GM12878 (cell line): Measurements from ENCODE around the gene UNC93A. TPM values are rescaled to one million over a fixed set of nuclear protein-coding genes. Genes with fewer than 3 reads are reported as not detected.

Experiments used
- ATAC-seq: fragments of 200-7000 bp; cut with Tn5 transposase; 3 replicates; pipeline ENCODE4 v1.9.1; 2020; ENCODE audit warnings: mild to moderate bottlenecking, moderate library complexity
- BruUV-seq: library from RNA; stranded (reverse); fragments of 400-500 nt; replicated peaks from 2 replicates; lab custom pipeline; 2021; lab: Mats Ljungman, UMichigan
- CTCF ChIA-PET: fragments of 300-600 bp; sonication (Branson Sonifier 250); formaldehyde crosslinking; extraction: SDS; loops from one replicate; lab custom pipeline; 2021; ENCODE audit warnings: inconsistent platforms; lab: Yijun Ruan, JAX
- POLR2A ChIA-PET: fragments of 350-600 bp; formaldehyde crosslinking; extraction: SDS; loops from one replicate; lab custom pipeline; 2021; ENCODE audit warnings: inconsistent platforms; lab: Charles Lee
- RAD21 ChIA-PET: fragments of 300-600 bp; sonication (Branson Sonifier 250); formaldehyde crosslinking; loops from one replicate; lab custom pipeline; 2023; ENCODE audit warnings: antibody characterized with exemption; ENCODE audit not compliant: unreplicated experiment; lab: Charles Lee
- SMC1A ChIA-PET: fragments of 300-600 bp; sonication (Branson Sonifier 250); formaldehyde crosslinking; loops from one replicate; lab custom pipeline; 2023; ENCODE audit not compliant: unreplicated experiment, uncharacterized antibody; lab: Charles Lee
- DNase-seq: peaks from one replicate; pipeline ENCODE4 v3.0.0-alpha.2; 2011; ENCODE audit warnings: low read depth, low spot score
- FAIRE-seq: peaks from 3 replicates; lab custom pipeline; 2011; peaks lifted over from hg19 to GRCh38; lab: Jason Lieb, UNC
- H2AFZ ChIP-seq: 2 replicates; pipeline ENCODE4 v1.6.0; 2011; ENCODE audit warnings: low read depth, low read length, control low read depth; ENCODE audit not compliant: control insufficient read depth
- H3K27ac ChIP-seq: 2 replicates; pipeline ENCODE4 v1.5.1; 2011; ENCODE audit warnings: control low read depth; ENCODE audit not compliant: control insufficient read depth, insufficient read depth
- H3K27me3 ChIP-seq, 2 experiments: replicated peaks in 1 of 2; 2 replicates each; pipeline versions ENCODE4 v1.6.0 to v1.6.1; 2011; ENCODE audit warnings: low read length in 1 of 2; ENCODE audit not compliant: control insufficient read depth in 2 of 2, insufficient read depth in 2 of 2
- H3K36me3 ChIP-seq, 2 experiments: 2 replicates each; pipeline ENCODE4 v1.5.1; 2011; ENCODE audit warnings: low read length in 1 of 2; ENCODE audit not compliant: control insufficient read depth in 2 of 2, insufficient read depth in 2 of 2
- H3K4me1 ChIP-seq: 2 replicates; pipeline ENCODE4 v1.6.1; 2011; ENCODE audit warnings: mild to moderate bottlenecking, low read length, moderate library complexity, mixed read lengths; ENCODE audit not compliant: control insufficient read depth, insufficient read depth
- H3K4me2 ChIP-seq: 2 replicates; pipeline ENCODE4 v1.6.0; 2011; ENCODE audit warnings: control low read depth; ENCODE audit not compliant: control insufficient read depth, insufficient read depth
- H3K4me3 ChIP-seq: fragments of 200-600 bp; sonication (generic); 2 replicates; pipeline ENCODE4 v1.5.1; 2016
- H3K79me2 ChIP-seq: 2 replicates; pipeline ENCODE4 v1.6.0; 2011; ENCODE audit warnings: low read length; ENCODE audit not compliant: control insufficient read depth, insufficient read depth
- H3K9ac ChIP-seq: 2 replicates; pipeline ENCODE4 v1.8.0; 2011; ENCODE audit warnings: low read length, control low read depth, mixed read lengths; ENCODE audit not compliant: control insufficient read depth, insufficient read depth
- H3K9me3 ChIP-seq: replicated peaks from 3 replicates; pipeline ENCODE4 v1.5.1; 2011; ENCODE audit warnings: mild to moderate bottlenecking, low read length; ENCODE audit not compliant: control insufficient read depth, insufficient read depth
- H4K20me1 ChIP-seq: 2 replicates; pipeline ENCODE4 v1.6.0; 2011; ENCODE audit not compliant: control insufficient read depth, insufficient read depth
- HDAC6 ChIP-seq: fragments of 200-600 bp; sonication (generic); IDR thresholded peaks from one replicate; pipeline ENCODE4 v1.8.0; 2017; ENCODE audit warnings: antibody characterized with exemption; ENCODE audit not compliant: unreplicated experiment
- IKZF2 ChIP-seq, 2 experiments: fragments of 450-650 bp; IDR thresholded peaks; 2 replicates each; pipeline ENCODE4 v1.6.1; 2017; ENCODE audit warnings: mild to moderate bottlenecking in 2 of 2, moderate library complexity in 2 of 2
- KDM1A ChIP-seq: fragments of 200-600 bp; sonication (generic); IDR thresholded peaks from 2 replicates; pipeline ENCODE4 v1.6.1; 2016; ENCODE audit warnings: borderline replicate concordance
- NR2C2 ChIP-seq: IDR thresholded peaks from 2 replicates; pipeline ENCODE4 v1.6.1; 2011; ENCODE audit warnings: borderline replicate concordance, low read depth; ENCODE audit not compliant: control insufficient read depth, insufficient read length
- RBBP5 ChIP-seq: fragments of 200-600 bp; sonication (generic); conservative IDR thresholded peaks from 2 replicates; pipeline ENCODE4 v1.6.1; 2016
- SIX5 ChIP-seq: IDR thresholded peaks from 2 replicates; pipeline ENCODE4 v1.6.1; 2011; ENCODE audit warnings: mild to moderate bottlenecking, low read depth, low read length, moderate library complexity; ENCODE audit not compliant: severe bottlenecking
- TAF1 ChIP-seq: IDR thresholded peaks from 2 replicates; pipeline ENCODE4 v1.6.1; 2011; ENCODE audit warnings: mild to moderate bottlenecking, low read depth, low read length, borderline replicate concordance
- WRNIP1 ChIP-seq: IDR thresholded peaks from 2 replicates; pipeline ENCODE4 v1.6.1; 2011; ENCODE audit warnings: low read depth, low read length, improper control_type of control experiment, borderline replicate concordance
- WGBS: methylation state at CpG from one replicate; pipeline ENCODE4 v1.1.6; 2016; ENCODE audit warnings: low lambda C conversion rate; ENCODE audit not compliant: insufficient replicate concordance, insufficient coverage; ENCODE audit errors: missing lambda C conversion rate; 5-methylcytosine and 5-hydroxymethylcytosine counted together
- in situ Hi-C: fragments of 300-500 bp; cut with MboI; formaldehyde crosslinking; loops from 9 replicates; pipeline ENCODE4 v1.14.3; 2018; ENCODE audit warnings: mixed read lengths
- intact Hi-C: fragments of 100-400 bp; cut with micrococcal nuclease; formaldehyde crosslinking; loops from one replicate; pipeline ENCODE4 v1.14.2; 2022; ENCODE audit not compliant: unreplicated experiment
- polyA plus RNA-seq, 11 experiments: library from polyadenylated mRNA; depleted of rRNA in 4 of 11; unstranded in 6 of 11; stranded (reverse) in 5 of 11; fragments of >200 nt; fragmentation: Nextera tagmentation in 4 of 11; fragmentation: Illumina TruSeq in 1 of 11; extraction: Ambion mirVana in 4 of 11; extraction: Trizol in 1 of 11; gene quantifications; 1 replicate in 1 of 11; 2 replicates in 10 of 11; pipeline versions ENCODE4 v1.2.1 to v1.2.3, GENCODE V29; 2011 to 2016; ENCODE audit warnings: inconsistent platforms in 2 of 11, missing spikeins in 2 of 11, low read depth in 1 of 11
- total RNA-seq, 4 experiments: library from RNA; depleted of rRNA in 3 of 4; stranded (reverse); fragments of >200 nt in 3 of 4; fragmentation: Illumina TruSeq in 1 of 4; extraction: Trizol in 1 of 4; gene quantifications; 2 replicates each; pipeline versions ENCODE4 v1.2.1 to v1.2.3, GENCODE V29; 2013 to 2021
- TF ChIP-seq, protein P1 (sequence below): IDR thresholded peaks from 2 replicates; pipeline ENCODE4 v1.6.1; 2011; ENCODE audit warnings: borderline replicate concordance, low read depth, mild to moderate bottlenecking, moderate library complexity, low read length; ENCODE audit not compliant: insufficient read depth, poor library complexity, severe bottlenecking
- TF ChIP-seq, protein P2 (sequence below): fragments of 450-650 bp; IDR thresholded peaks from 2 replicates; pipeline ENCODE4 v1.6.1; 2017; ENCODE audit warnings: antibody characterized with exemption, mild to moderate bottlenecking, moderate library complexity
- TF ChIP-seq, protein P3 (sequence below): fragments of 450-650 bp; IDR thresholded peaks from 2 replicates; pipeline ENCODE4 v1.6.1; 2018; ENCODE audit warnings: mild to moderate bottlenecking, low read depth, moderate library complexity; ENCODE audit not compliant: partially characterized antibody
- TF ChIP-seq, protein P4 (sequence below): IDR thresholded peaks from 2 replicates; pipeline ENCODE4 v1.6.1; 2011; ENCODE audit warnings: mild to moderate bottlenecking, low read depth, low read length, moderate library complexity; ENCODE audit not compliant: insufficient replicate concordance

Gene UNC93A
- total and polyA plus RNA-seq, 10 of the 15 experiments (the other 5 are each of a cell fraction or from before 2014, with no cell fraction given): 0.37 TPM; not detected in 9

DNA sequence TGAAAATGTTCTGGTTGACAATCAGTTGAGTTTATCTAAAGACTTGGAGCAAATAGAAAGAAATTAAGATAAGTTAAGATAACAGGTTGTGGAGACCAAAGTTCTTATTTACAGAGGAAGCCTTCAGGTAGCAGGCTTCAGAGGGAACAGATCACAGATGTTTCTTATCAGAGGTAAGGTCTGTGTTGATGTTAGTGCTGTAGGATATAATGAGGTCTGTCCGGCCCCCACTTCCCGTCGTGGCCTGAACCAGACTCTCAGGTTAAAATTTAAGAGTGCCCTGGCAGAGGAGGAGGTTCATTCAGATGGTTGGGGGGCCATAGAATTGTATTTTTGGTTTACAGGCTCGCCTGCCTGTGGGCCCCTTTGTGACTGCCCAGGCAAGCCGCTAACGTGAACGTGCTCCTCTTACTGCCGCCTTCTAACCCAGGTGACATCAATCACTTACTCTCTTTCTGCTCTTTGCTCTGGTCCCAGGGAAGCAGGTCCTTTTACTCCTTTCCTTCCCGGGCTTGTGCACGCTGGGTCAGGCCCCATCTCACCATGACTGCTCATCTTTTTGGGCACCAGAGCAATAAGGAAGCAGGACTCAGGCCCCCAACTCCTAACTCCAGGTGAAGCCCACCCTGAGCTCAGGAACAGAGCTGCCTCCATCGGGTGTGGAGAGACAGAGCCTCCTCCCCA lies 18.3 kb upstream of the UNC93A start (continued):
- no peak for TF ChIP-seq IKZF2 (IDR thresholded peaks at IDR 0.05)
- TF ChIP-seq, protein P1, sequence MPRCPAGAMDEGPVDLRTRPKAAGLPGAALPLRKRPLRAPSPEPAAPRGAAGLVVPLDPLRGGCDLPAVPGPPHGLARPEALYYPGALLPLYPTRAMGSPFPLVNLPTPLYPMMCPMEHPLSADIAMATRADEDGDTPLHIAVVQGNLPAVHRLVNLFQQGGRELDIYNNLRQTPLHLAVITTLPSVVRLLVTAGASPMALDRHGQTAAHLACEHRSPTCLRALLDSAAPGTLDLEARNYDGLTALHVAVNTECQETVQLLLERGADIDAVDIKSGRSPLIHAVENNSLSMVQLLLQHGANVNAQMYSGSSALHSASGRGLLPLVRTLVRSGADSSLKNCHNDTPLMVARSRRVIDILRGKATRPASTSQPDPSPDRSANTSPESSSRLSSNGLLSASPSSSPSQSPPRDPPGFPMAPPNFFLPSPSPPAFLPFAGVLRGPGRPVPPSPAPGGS: no peak
- TF ChIP-seq WRNIP1: no peak
- no peak for TF ChIP-seq RBBP5

DNA sequence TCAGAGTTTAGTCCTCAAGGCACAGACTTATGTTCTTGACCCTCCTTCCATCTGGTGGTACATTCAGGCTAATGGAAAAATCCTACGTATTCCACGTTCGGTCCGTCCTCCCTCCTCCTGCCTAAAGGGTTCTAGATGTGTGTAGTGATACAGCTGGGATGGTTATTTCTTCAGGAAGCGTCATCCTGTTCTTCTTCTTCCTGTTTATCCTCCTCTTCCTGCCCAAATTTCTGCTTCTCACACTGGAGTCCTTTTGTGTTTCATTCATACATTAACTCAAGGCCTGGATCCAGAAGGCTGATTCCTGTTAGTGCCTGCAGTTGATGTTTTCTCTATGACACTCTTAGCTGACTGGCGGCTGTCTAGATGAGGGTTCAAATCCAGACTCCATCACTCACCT lies 16.8 kb upstream of the UNC93A start:
- FAIRE-seq: no peak
- ChIA-PET CTCF (interaction anchor here (0.6 to 1.6 kb wide), 2 partner anchors 499 to 696 kb away, joined by 3 to 5 read pairs; no protein-coding TSS in a partner anchor), RAD21 (no interaction called here), SMC1A (no interaction called here), POLR2A (no interaction called here)
- H3K4me3 ChIP-seq: no peak overlapping the region
- DNase-seq: no peak
- H3K9me3 ChIP-seq: no peaks in the 10 kb centered on the region
- WGBS: 44% methylated on average over 6 of the region's 6 CpGs
- peaks cover 0 to 5% of the 10 kb centered on the region in 2 experiments; a peak in 3 of 4 replicates for H3K27me3 ChIP-seq
- no peaks in the 10 kb centered on the region for H3K4me1 ChIP-seq
- H2AFZ ChIP-seq: no peak overlapping the region
- no TSS peak for BruUV-seq
- H3K4me2 ChIP-seq: no peak overlapping the region
- no peak overlapping the region for H3K9ac ChIP-seq
- ATAC-seq: no peak
- no peaks in the 10 kb centered on the region for H4K20me1 ChIP-seq
- in situ Hi-C loops: no loop called here
- H3K27ac ChIP-seq: no peak overlapping the region
- no peaks in the 10 kb centered on the region for H3K36me3 ChIP-seq
- H3K79me2 ChIP-seq: no peaks in the 10 kb centered on the region
- intact Hi-C loops: no loop called here
- no peak for TF ChIP-seq HDAC6
- TF ChIP-seq, protein P2, sequence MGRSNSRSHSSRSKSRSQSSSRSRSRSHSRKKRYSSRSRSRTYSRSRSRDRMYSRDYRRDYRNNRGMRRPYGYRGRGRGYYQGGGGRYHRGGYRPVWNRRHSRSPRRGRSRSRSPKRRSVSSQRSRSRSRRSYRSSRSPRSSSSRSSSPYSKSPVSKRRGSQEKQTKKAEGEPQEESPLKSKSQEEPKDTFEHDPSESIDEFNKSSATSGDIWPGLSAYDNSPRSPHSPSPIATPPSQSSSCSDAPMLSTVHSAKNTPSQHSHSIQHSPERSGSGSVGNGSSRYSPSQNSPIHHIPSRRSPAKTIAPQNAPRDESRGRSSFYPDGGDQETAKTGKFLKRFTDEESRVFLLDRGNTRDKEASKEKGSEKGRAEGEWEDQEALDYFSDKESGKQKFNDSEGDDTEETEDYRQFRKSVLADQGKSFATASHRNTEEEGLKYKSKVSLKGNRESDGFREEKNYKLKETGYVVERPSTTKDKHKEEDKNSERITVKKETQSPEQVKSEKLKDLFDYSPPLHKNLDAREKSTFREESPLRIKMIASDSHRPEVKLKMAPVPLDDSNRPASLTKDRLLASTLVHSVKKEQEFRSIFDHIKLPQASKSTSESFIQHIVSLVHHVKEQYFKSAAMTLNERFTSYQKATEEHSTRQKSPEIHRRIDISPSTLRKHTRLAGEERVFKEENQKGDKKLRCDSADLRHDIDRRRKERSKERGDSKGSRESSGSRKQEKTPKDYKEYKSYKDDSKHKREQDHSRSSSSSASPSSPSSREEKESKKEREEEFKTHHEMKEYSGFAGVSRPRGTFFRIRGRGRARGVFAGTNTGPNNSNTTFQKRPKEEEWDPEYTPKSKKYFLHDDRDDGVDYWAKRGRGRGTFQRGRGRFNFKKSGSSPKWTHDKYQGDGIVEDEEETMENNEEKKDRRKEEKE: no peak
- no peak for TF ChIP-seq NR2C2
- TF ChIP-seq, protein P3, sequence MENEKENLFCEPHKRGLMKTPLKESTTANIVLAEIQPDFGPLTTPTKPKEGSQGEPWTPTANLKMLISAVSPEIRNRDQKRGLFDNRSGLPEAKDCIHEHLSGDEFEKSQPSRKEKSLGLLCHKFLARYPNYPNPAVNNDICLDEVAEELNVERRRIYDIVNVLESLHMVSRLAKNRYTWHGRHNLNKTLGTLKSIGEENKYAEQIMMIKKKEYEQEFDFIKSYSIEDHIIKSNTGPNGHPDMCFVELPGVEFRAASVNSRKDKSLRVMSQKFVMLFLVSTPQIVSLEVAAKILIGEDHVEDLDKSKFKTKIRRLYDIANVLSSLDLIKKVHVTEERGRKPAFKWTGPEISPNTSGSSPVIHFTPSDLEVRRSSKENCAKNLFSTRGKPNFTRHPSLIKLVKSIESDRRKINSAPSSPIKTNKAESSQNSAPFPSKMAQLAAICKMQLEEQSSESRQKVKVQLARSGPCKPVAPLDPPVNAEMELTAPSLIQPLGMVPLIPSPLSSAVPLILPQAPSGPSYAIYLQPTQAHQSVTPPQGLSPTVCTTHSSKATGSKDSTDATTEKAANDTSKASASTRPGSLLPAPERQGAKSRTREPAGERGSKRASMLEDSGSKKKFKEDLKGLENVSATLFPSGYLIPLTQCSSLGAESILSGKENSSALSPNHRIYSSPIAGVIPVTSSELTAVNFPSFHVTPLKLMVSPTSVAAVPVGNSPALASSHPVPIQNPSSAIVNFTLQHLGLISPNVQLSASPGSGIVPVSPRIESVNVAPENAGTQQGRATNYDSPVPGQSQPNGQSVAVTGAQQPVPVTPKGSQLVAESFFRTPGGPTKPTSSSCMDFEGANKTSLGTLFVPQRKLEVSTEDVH: no peak
- TF ChIP-seq TAF1: no peak
- no peak for TF ChIP-seq KDM1A
- TF ChIP-seq SIX5: no peak
- TF ChIP-seq, protein P4, sequence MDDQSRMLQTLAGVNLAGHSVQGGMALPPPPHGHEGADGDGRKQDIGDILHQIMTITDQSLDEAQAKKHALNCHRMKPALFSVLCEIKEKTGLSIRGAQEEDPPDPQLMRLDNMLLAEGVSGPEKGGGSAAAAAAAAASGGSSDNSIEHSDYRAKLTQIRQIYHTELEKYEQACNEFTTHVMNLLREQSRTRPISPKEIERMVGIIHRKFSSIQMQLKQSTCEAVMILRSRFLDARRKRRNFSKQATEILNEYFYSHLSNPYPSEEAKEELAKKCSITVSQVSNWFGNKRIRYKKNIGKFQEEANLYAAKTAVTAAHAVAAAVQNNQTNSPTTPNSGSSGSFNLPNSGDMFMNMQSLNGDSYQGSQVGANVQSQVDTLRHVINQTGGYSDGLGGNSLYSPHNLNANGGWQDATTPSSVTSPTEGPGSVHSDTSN: no peak
